Endodermal cell (in vitro differentiated cells): ENCODE results near the gene DAB1. TPM values are rescaled to one million over a fixed set of nuclear protein-coding genes. Genes with fewer than 3 reads are reported as not detected.

Experiments
- DNase-seq: peaks from one replicate; pipeline ENCODE4 v3.0.0-alpha.2; 2017
- H3K27ac ChIP-seq: 2 replicates; pipeline ENCODE4 v1.5.1; 2013; ENCODE audit warnings: mild to moderate bottlenecking, low read depth, low read length, moderate library complexity
- H3K27me3 ChIP-seq: 2 replicates; pipeline ENCODE4 v1.6.1; 2013; ENCODE audit warnings: mild to moderate bottlenecking, low read length, moderate library complexity; ENCODE audit not compliant: insufficient read depth, control insufficient read depth, poor library complexity, severe bottlenecking
- H3K36me3 ChIP-seq: 2 replicates; pipeline ENCODE4 v1.7.0; 2013; ENCODE audit warnings: mild to moderate bottlenecking, low read length, moderate library complexity; ENCODE audit not compliant: control insufficient read depth, insufficient read depth
- H3K4me1 ChIP-seq: one replicate; pipeline ENCODE4 v1.7.0; 2013; ENCODE audit warnings: low read length; ENCODE audit not compliant: control insufficient read depth, insufficient read depth
- H3K4me3 ChIP-seq: 2 replicates; pipeline ENCODE4 v1.5.1; 2013; ENCODE audit warnings: mild to moderate bottlenecking, low read length, moderate library complexity
- H3K9ac ChIP-seq: 2 replicates; pipeline ENCODE4 v1.6.1; 2013; ENCODE audit warnings: mild to moderate bottlenecking, low read length, moderate library complexity; ENCODE audit not compliant: poor library complexity, severe bottlenecking; ENCODE audit errors: extremely low read depth
- H3K9me3 ChIP-seq: 2 replicates; pipeline ENCODE4 v1.6.1; 2013; ENCODE audit warnings: mild to moderate bottlenecking, low read length, moderate library complexity; ENCODE audit not compliant: control insufficient read depth
- H3K27ac Mint-ChIP-seq: 2 replicates; pipeline ENCODE4 v1.8.0; 2020; ENCODE audit warnings: mixed read lengths
- H3K27me3 Mint-ChIP-seq: 2 replicates; pipeline ENCODE4 v1.8.0; 2021; ENCODE audit warnings: mild to moderate bottlenecking, mixed read lengths; ENCODE audit not compliant: insufficient read depth
- H3K36me3 Mint-ChIP-seq: 2 replicates; pipeline ENCODE4 v1.8.0; 2020; ENCODE audit warnings: low read depth, mixed read lengths
- H3K4me1 Mint-ChIP-seq: 2 replicates; pipeline ENCODE4 v1.8.0; 2020; ENCODE audit warnings: mixed read lengths
- H3K4me3 Mint-ChIP-seq: 2 replicates; pipeline ENCODE4 v1.8.0; 2020; ENCODE audit warnings: mild to moderate bottlenecking, moderate library complexity, mixed read lengths
- H3K9me3 Mint-ChIP-seq: 2 replicates; pipeline ENCODE4 v1.8.0; 2020; ENCODE audit warnings: mild to moderate bottlenecking, mixed read lengths
- CTCF ChIP-seq: fragments of 200-600 bp; sonication (generic); conservative IDR thresholded peaks from 2 replicates; pipeline ENCODE4 v1.5.0; 2021; ENCODE audit warnings: antibody characterized with exemption, mild to moderate bottlenecking
- WGBS, 2 experiments: methylation state at CpG; one replicate each; pipeline versions ENCODE4 v1.1.5 to v1.1.7; 2013; ENCODE audit warnings: missing lambda C conversion rate in 2 of 2, mixed read lengths in 1 of 2; ENCODE audit not compliant: insufficient coverage in 1 of 2, insufficient read length in 1 of 2; 5-methylcytosine and 5-hydroxymethylcytosine counted together
- total RNA-seq, 2 donors: library from RNA; stranded (reverse); fragmentation: NEBNext Ultra II Directional in 1 of 2; extraction: Animal tissue kit (Norgen Biotek cat#: 25700) in 1 of 2; gene quantifications; 2 replicates in 1 of 2; 3 replicates in 1 of 2; pipeline ENCODE4 v1.2.1, GENCODE V29; 2021

Gene DAB1
- total RNA-seq, 2 donors from 2014 or later: 32.0 to 36.2 TPM

GRCh38 chr1:57296726-57297250 lies 127.1 kb downstream of the DAB1 start:
- Histone ChIP-seq H3K9me3 (no peaks in the 10 kb centered on the region), H3K4me1 (no peaks in the 10 kb centered on the region), H3K9ac (no peak overlapping the region), H3K27ac (no peak overlapping the region), H3K27me3 (no peaks in the 10 kb centered on the region), H3K4me3 (no peak overlapping the region), H3K36me3 (no peaks in the 10 kb centered on the region)
- Mint-ChIP-seq H3K4me1 (peaks cover 10% of the 10 kb centered on the region), H3K9me3 (no peaks in the 10 kb centered on the region), H3K27me3 (no peaks in the 10 kb centered on the region), H3K27ac (no peak overlapping the region), H3K4me3 (no peak overlapping the region), H3K36me3 (no peaks in the 10 kb centered on the region)
- no peak for DNase-seq
- TF ChIP-seq CTCF: no peak
- 82 to 93% methylated on average over 3 to 4 of the region's 4 CpGs for WGBS, 2 experiments

- Histone ChIP-seq H3K9me3 (no peaks in the 10 kb centered on the region), H3K4me1 (no peaks in the 10 kb centered on the region), H3K36me3 (no peaks in the 10 kb centered on the region), H3K27ac (no peak overlapping the region), H3K27me3 (no peaks in the 10 kb centered on the region), H3K9ac (no peak overlapping the region), H3K4me3 (no peak overlapping the region)
- DNase-seq: no peak
- Mint-ChIP-seq H3K27ac (no peak overlapping the region), H3K27me3 (no peaks in the 10 kb centered on the region), H3K4me3 (no peak overlapping the region), H3K4me1 (peaks cover 9% of the 10 kb centered on the region), H3K36me3 (no peaks in the 10 kb centered on the region), H3K9me3 (no peaks in the 10 kb centered on the region)
- 92 to 100% methylated on average over 1 of the region's 1 CpG for WGBS, 2 experiments
- TF ChIP-seq CTCF: no peak
These were observed 128.5 kb downstream of the DAB1 start for GRCh38 chr1:57295326-57295725.

GRCh38 chr1:57294177-57294576 lies 129.7 kb downstream of the DAB1 start:
- Mint-ChIP-seq H3K4me1 (peaks cover 16% of the 10 kb centered on the region), H3K27ac (no peak overlapping the region), H3K27me3 (no peaks in the 10 kb centered on the region), H3K4me3 (no peak overlapping the region), H3K36me3 (no peaks in the 10 kb centered on the region), H3K9me3 (no peaks in the 10 kb centered on the region)
- no peaks in the 10 kb centered on the region for H3K36me3 ChIP-seq
- H3K4me1 ChIP-seq: no peaks in the 10 kb centered on the region
- H3K27ac ChIP-seq: no peak overlapping the region
- no peaks in the 10 kb centered on the region for H3K9me3 ChIP-seq
- no peak for TF ChIP-seq CTCF
- no peaks in the 10 kb centered on the region for H3K27me3 ChIP-seq
- H3K9ac ChIP-seq: no peak overlapping the region
- no peak for DNase-seq
- no peak overlapping the region for H3K4me3 ChIP-seq
